22Rv1 (cell line): Measurements from ENCODE around the gene IFITM5.

Experiments
- H3K27ac ChIP-seq: fragments of 450-650 bp; 2 replicates; pipeline ENCODE4 v1.5.1; 2017
- ZFX ChIP-seq: fragments of 450-650 bp; IDR thresholded peaks from 2 replicates; pipeline ENCODE4 v1.6.1; 2017; ENCODE audit warnings: antibody characterized with exemption, borderline replicate concordance
- TF ChIP-seq, protein P1 (sequence below): fragments of 450-650 bp; IDR thresholded peaks from 2 replicates; pipeline ENCODE4 v1.5.1; 2017; ENCODE audit warnings: mild to moderate bottlenecking

The IFITM5 gene

DNA sequence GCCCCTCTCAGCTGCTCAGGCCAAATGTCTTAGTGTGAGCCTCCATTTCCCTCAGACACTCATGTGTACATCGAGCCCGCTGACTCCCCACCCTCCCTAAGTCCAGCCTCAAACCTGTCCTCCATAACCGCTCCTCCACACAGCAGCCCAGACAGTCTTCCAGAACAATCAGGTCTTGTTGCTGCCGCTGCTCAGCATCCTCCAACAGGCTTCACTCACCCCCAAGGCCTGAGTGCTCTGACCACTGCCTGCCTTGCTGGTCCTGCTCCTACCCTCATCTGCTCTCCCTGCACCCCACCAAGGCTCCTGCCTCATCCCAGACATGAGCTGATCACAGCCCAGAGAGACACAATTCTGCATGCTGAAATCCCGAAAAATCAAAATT, 45.4 kb downstream of the IFITM5 start:
- no peak overlapping the region for H3K27ac ChIP-seq
- TF ChIP-seq, protein P1, sequence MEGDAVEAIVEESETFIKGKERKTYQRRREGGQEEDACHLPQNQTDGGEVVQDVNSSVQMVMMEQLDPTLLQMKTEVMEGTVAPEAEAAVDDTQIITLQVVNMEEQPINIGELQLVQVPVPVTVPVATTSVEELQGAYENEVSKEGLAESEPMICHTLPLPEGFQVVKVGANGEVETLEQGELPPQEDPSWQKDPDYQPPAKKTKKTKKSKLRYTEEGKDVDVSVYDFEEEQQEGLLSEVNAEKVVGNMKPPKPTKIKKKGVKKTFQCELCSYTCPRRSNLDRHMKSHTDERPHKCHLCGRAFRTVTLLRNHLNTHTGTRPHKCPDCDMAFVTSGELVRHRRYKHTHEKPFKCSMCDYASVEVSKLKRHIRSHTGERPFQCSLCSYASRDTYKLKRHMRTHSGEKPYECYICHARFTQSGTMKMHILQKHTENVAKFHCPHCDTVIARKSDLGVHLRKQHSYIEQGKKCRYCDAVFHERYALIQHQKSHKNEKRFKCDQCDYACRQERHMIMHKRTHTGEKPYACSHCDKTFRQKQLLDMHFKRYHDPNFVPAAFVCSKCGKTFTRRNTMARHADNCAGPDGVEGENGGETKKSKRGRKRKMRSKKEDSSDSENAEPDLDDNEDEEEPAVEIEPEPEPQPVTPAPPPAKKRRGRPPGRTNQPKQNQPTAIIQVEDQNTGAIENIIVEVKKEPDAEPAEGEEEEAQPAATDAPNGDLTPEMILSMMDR: no peak
- TF ChIP-seq ZFX: no peak

DNA sequence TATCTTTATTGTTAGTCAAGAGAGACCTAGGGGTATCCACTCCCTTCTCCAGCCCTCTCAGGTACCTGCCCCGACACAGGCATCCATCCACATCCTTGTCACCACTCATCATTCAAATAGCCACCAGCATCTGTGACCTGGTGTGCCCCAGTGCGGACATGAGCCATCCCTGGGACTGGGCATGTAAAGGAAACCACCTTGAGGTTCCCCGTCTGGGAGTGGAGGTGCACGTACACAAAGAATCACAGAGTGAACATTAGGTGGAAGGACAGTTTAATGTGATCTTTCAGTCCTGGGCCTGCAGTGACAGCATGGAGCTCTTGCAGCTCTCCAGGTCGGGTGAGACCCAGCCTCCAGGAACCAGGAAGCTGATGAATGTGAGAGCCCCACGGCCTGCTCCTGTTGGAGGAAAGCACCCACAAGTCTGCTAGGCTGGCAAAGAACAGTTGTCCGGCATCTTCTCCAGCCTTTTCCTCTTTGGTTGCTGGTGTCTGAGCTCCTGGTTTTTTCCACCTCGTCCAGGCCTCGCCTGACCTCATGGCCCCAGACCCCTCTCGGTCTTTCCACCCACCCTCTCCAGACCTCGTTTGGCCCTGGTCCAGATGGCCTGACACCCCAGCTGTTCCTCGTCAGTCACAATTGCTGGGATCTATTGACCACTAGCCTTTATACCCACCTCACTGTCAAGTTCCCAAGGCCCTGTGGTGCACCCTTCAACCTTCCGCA, 46.0 kb downstream of the IFITM5 start:
- TF ChIP-seq, protein P1: no peak
- no peak for TF ChIP-seq ZFX
- no peak overlapping the region for H3K27ac ChIP-seq

DNA sequence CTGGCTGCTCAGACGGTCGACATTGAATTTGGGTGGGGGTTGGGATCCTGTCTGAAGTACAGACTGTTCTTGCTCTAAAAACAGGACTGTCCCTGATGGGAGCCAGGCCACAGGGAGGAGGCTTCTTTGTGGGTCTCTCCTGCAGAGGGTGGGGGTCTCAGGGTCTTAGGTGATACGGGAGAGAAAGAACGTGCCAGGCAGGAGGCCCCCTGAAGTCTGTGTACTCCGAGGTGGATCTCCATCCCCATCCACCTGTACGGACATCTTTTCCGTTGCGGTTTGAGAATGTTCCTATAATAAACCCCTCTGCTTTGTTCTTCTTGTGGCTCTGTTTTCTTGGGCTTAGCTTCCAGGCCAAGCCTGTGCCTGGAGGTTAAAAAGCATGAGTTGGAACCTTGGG, 46.7 kb downstream of the IFITM5 start:
- TF ChIP-seq, protein P1: no peak
- no peak for TF ChIP-seq ZFX

DNA sequence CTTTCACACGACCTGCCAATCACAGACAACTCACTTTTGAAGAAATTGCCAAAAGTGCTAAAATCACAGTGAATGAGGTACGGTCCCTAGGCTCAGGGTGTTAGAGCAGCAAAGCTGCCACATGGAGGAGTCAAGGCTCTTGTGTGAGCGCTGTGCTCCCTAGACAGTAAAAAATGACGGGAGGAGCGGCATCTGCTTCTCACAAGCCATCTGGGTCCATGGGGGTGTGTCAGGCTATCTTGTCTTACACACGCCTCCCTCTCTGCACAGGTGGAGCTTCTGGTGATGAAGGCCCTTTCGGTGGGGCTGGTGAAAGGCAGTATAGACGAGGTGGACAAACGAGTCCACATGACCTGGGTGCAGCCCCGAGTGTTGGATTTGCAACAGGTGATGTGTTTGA, 47.8 kb downstream of the IFITM5 start:
- no peak for TF ChIP-seq ZFX
- TF ChIP-seq, protein P1: no peak
- no peak overlapping the region for H3K27ac ChIP-seq

More for the DNA sequence above, 46.7 kb downstream of the IFITM5 start:
- H3K27ac ChIP-seq: no peak overlapping the region

DNA sequence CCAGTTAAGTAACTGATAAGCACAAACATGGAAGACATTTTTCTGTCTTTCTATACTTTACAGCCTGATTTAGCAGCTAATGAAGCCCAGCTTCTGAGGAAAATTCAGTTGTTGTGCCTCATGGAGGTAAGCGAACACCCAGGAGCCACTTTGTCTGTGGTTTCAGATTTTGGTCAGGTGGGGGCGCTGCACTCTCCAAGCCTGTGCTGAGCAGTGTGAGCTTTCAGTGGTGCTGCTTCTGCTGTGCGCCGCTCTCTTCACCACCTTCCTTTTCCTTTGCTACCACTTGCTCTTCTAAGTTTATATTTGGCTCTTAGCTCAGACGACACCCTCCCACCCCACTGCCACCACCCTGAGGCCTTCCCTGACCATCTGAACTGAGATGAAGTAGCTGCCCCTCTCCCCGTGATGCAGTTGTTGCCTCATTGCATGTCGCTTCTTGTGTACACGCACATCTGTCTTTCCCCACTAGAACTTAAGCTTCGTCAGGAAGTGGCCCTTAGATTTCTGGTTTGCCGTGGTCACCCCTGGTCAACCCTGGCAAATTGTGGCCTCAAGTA, 48.5 kb downstream of the IFITM5 start:
- no peak overlapping the region for H3K27ac ChIP-seq
- TF ChIP-seq, protein P1: peak; percentile 82
- TF ChIP-seq ZFX: no peak

DNA sequence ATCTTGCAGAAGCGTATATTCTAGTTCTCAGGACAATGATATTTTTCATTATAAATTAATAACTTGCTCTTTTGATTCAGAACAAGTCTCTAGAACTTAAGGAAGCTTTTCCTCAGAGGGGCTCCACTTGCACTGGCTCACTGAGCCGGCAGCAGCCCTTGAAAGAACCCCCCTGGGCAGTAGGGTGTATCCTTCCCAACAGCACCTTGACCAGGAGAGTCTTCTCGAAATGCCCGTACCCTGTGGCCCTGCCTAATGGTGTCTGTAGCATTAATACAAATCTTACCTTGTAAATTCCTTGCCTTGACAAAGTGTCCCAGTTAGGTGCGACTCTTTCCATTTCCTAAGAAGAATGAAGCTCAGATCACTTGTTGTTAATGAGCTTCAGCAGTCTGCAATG, 49.1 kb downstream of the IFITM5 start:
- no peak for TF ChIP-seq ZFX
- H3K27ac ChIP-seq: no peak overlapping the region

DNA sequence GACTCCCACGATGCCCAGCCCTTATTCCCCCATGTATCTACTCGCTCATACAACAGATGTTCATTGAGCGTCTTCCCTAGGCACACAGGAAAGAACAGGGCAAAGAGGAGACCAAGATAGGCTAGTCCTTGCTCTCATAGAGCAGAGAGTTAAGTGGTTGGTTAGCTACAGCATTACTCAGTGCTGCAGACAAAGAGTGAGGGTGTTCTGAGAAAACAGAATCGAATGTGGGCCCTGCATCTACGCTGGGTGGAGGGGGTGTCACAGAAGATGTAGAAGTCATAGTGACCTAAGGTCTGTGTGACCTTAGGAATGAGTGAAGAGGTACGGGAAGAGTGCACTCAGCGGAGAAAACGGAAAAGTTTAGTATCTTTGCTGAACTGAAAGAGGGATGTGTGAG, 50.3 kb downstream of the IFITM5 start:
- no peak overlapping the region for H3K27ac ChIP-seq
- TF ChIP-seq, protein P1: no peak
- TF ChIP-seq ZFX: no peak
